GM19467 (cell line): ENCODE measurements around the gene DBT.
"Not testable (repeated sequence)": the region's sequence is repeated elsewhere in the genome, so short reads cannot be mapped to it uniquely, and the experiment has no call there.

Source experiments
- ATAC-seq: cut with Tn5 transposase; IDR thresholded peaks from one replicate; pipeline ENCODE4 v1.9.1; 2021; ENCODE audit warnings: mild to moderate bottlenecking, moderate library complexity; ENCODE audit not compliant: unreplicated experiment

DBT gene

DNA sequence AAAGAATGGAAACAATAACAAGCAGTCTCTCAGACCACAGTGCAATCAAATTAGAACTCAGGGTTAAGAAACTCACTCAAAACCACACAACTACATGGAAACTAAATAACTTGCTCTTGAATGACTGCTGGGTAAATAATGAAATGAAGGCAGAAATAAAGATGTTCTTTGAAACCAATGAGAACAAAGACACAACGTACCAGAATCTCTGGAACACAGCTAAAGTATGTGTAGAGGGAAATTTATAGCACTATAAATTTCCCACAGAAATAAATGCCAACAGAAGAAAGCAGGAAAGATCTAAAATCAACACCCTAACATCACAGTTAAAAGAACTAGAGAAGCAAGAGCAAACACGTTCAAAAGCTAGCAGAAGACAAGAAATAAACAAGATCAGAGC is 46.9 kb downstream of the DBT start:
- ATAC-seq: not testable (repeated sequence)

DNA sequence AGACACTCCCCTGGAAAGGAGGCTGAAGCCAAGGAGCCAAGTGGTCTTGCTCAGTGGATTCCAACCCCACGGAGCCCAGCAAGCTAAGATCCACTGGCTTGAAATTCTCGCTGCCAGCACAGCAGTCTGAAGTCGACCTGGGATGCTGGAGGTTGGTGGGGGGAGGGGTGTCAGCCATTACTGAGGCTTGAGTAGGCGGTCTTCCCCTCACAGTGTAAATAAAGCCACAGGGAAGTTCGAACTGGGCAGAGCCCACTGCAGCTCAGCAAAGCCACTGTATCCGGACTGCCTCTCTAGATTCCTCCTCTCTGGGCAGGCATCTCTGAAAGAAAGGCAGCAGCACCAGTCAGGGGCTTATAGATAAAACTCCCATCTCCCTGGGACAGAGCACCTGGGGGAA is 49.6 kb downstream of the DBT start:
- ATAC-seq: not testable (repeated sequence)

GRCh38 chr1:100198596-100198995 is 51.0 kb downstream of the DBT start:
- ATAC-seq: no peak

DNA sequence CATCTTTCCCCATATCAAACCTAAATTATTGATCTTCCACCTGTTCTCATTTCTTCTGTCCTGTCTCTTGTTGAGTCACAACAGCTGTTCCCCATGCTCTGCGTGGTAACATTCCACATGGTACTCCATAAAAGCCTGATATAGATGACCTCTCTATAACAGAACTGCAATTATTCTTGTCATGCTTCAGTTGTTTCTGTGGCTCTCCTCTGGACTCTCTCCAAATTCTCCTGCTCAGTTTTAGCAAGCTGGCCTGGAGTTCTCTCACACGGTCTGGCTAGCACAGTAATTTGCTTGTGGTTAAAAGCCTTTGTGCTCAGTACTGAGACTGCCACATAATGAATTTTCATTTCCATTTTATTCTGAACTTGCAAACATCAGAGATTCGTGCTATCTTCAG is 61.0 kb downstream of the DBT start:
- ATAC-seq: no peak

- ATAC-seq: no peak
Observed at GRCh38 chr1:100187912-100188311, 61.7 kb downstream of the DBT start.

DNA sequence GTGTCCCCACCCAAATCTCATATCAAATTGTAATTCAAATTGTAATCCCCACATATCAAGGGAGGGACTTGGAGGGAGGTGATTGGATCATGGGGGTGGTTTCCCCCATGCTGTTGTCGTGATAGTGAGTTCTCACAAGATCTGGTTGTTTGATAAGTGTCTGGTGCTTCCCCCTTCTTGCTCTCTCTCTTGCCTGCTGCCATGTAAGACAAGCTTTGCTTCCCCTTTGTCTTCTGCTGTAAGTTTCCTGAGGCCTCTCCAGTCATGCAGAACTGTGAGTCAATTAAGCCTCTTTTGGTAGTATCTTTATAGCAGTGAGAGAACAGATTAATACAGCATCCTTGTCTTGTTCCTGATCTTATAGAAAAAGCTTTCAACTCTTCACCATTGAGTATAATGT is 65.1 kb downstream of the DBT start:
- ATAC-seq: peak; percentile 64

DNA sequence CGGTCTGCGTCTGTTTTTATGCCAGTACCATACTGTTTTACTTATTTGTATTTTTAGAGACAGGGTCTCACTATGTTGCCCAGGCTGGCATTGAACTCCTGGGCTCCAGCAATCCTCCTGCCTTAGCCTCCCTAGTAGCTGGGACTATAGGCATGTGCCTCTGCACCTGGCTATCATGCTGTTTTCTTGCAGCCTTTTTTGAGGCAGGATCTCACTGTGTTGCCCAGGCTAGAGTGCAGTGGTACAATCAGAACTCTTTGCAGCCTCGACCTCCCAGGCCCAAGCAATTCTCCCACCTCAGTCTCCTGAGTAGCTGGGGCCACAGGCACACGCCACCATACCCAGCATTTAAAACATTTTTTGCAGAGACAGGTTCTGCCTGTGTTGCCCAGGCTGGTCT is 66.3 kb downstream of the DBT start:
- no peak for ATAC-seq

GRCh38 chr1:100178091-100178490 is 71.5 kb downstream of the DBT start, which contains the start of gene LRRC39:
Gene LRRC39 (minus strand): TSS chr1:100178256. CDS start chr1:100168516, 9,740 bp downstream.
- ATAC-seq: no peak

DNA sequence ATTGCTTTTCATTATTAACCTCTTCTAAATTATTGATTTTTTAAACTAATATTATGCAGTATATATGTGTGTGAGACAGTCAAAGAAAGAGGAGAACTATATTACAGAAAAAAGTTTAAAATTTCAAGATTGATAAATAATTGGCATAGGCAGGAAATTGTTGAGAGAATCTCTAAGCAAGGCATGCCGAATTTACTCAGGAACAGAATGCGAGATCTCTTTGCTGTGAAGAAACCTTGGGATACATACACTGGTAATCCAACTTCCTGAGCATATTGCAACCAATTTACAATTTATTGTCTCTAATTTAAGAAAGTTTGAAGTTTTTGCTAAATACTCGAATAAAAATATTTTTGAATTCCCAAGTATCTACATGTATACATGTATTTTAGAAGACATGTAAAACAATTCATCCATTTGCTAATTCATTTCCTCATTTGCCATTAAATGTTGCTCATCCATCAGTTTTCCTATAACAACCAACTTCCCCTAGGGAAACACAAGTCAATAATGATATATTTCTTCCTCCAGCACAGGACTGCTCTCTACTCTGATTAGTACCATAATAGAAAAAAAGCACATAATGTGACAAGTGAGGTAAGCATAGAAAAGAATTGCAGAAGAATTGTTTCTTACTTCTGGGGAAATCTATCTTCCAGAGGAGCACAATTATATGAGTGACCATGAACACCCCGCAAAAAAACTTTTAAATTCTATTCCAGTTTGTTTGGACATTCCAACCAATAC is 72.2 kb downstream of the DBT start:
- ATAC-seq: no peak

GRCh38 chr1:100168051-100168450 is 81.6 kb downstream of the DBT start:
- ATAC-seq: no peak

- ATAC-seq: no peak
Observed at GRCh38 chr1:100164702-100165101, 84.9 kb downstream of the DBT start.

- no peak for ATAC-seq
Observed at GRCh38 chr1:100164216-100164615, 85.4 kb downstream of the DBT start.

- no peak for ATAC-seq
Observed at GRCh38 chr1:100162881-100163280, 86.8 kb downstream of the DBT start.

GRCh38 chr1:100152271-100152670 is 97.4 kb downstream of the DBT start:
- peak; percentile 77 for ATAC-seq

DNA sequence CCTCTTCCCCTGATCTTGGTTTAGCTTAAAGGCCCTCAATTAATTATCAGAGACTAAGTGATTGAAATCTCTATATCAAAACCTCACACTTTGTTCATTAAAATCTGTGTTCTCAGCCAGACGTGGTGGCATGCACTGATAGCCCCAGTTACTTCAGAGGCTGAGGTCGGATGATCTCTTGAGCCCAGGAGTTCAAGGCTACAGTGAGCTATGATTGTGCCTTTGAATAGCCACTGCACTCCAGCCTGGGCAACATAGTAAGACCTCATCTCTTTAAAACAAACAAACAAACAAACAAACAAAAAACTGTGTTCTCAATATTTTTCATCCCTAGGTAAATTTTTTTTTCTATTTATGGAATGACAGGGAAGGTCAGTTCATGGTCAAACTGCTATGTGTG is 98.0 kb downstream of the DBT start:
- ATAC-seq: no peak

DNA sequence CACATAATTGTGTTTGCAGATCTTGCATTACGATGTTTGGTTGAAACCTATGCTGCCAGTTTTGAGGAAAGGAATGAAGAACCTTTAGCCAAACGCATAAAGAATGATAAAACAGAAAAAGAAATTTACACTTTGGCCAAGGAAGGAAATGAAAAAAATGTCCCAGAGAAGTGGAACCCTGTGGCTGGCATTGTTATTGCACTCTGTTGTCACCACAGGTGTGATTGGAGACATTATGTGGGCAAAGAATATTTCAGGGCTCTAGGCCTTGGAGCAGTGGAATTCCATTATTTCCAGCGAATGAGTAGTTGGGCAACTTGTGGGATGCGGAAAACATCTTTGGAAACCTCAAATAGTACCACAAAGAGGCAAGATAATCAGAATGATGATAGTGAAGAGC is 101.8 kb downstream of the DBT start:
- ATAC-seq: no peak

DNA sequence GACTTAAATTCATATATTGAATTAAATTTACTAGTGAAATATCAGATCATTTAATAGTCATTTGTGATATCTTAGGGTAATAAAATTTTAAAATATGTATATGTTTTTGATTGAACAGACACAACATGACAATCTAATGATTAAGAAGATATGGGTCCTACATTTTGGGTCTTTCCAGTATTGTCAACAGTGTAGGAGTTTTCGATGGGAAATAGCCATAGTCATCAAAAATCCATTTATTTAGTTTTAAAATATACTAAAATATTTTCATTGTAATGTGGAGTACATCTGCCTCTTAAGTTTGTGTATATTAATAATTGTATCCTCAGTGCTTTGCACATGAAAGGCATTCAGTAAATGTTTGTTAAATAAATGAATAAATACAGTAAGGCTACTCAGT is 102.7 kb downstream of the DBT start:
- ATAC-seq: no peak

- ATAC-seq: no peak
Observed at GRCh38 chr1:100145116-100145515, 104.5 kb downstream of the DBT start.

DNA sequence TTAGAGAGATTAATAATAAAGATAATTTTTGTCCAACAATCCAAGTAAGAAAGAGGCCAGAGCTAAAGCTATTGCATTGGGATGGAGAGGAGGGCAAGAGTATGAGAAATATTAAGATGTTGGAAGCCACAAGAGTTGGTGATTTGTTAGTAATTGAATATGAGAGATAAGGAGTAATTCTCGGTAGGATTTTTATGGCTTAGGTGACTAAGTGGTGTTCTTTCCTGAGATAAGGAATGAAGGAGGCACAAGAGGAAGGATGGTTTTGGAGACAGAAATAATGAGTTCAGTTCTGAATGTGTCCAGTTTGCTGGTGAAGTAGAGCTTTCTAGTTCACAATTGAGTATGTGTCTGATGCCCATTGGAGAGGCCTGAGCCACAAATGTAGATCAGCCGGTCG is 107.3 kb downstream of the DBT start:
- ATAC-seq: no peak

- ATAC-seq: no peak
Observed at GRCh38 chr1:100141192-100141591, 108.4 kb downstream of the DBT start.

DNA sequence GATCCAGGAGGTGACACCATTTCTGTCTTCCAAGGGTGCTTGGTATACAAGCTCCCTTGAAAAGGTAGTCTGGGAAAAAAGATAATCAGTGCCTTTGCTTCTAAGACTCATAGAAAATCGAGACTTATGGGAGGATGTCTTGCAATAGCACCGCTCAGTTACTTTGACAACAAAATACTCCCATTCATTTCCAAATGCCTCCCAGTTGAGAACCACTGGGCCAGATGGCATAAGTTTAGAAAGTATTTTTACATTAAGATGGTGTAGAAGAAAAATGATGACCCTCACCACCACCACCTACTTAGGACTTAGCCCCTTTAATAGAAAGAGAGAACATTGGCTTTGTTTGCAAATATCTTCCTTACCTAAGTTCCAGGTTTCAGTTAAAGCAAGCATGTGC is 112.0 kb downstream of the DBT start:
- ATAC-seq: no peak
